H1 (cell line): ENCODE data around the gene EPHB1. TPM values are rescaled to one million over a fixed set of nuclear protein-coding genes. Genes with fewer than 3 reads are reported as not detected.

Experiments
- CTCF ChIA-PET: fragments of 300-600 bp; sonication (Branson Sonifier 250); formaldehyde crosslinking; loops from one replicate; lab custom pipeline; 2021; ENCODE audit not compliant: partially characterized antibody; lab: Charles Lee
- POLR2A ChIA-PET: fragments of 300-600 bp; sonication (Branson Sonifier 250); formaldehyde crosslinking; loops from one replicate; lab custom pipeline; 2021; ENCODE audit warnings: inconsistent platforms; ENCODE audit not compliant: partially characterized antibody; lab: Charles Lee
- DNase-seq, 2 experiments: peaks; one replicate each; pipeline versions ENCODE4 v3.0.0 to v3.0.0-alpha.2; 2010 to 2022; ENCODE audit warnings: low spot score in 2 of 2, low read depth in 1 of 2, mixed read lengths in 1 of 2
- FAIRE-seq: peaks from 2 replicates; lab custom pipeline; 2011; peaks lifted over from hg19 to GRCh38; lab: Jason Lieb, UNC
- H2AFZ ChIP-seq: 2 replicates; pipeline ENCODE4 v1.8.1; 2012; ENCODE audit warnings: low read length, inconsistent platforms
- H2AK5ac ChIP-seq: 2 replicates; pipeline ENCODE4 v1.6.1; 2013; ENCODE audit warnings: low read depth, low read length
- H2BK120ac ChIP-seq: replicated peaks from 2 replicates; pipeline ENCODE3; 2013; ENCODE audit warnings: low read depth, low read length, inconsistent platforms
- H2BK12ac ChIP-seq: 2 replicates; pipeline ENCODE4 v1.6.1; 2013; ENCODE audit warnings: low read depth, low read length
- H2BK15ac ChIP-seq: 2 replicates; pipeline ENCODE4 v1.6.1; 2013; ENCODE audit warnings: low read length
- H2BK20ac ChIP-seq: 2 replicates; pipeline ENCODE4 v1.6.1; 2013; ENCODE audit warnings: low read length
- H2BK5ac ChIP-seq: 2 replicates; pipeline ENCODE4 v1.6.1; 2013; ENCODE audit warnings: low read depth, low read length
- H3K14ac ChIP-seq: 2 replicates; pipeline ENCODE4 v1.6.1; 2013; ENCODE audit warnings: inconsistent platforms; ENCODE audit not compliant: insufficient read length
- H3K18ac ChIP-seq: 2 replicates; pipeline ENCODE4 v1.6.1; 2013; ENCODE audit warnings: low read length; ENCODE audit errors: extremely low read depth
- H3K23ac ChIP-seq: 2 replicates; pipeline ENCODE4 v1.6.1; 2013; ENCODE audit warnings: inconsistent platforms; ENCODE audit not compliant: insufficient read length
- H3K23me2 ChIP-seq: 2 replicates; pipeline ENCODE4 v1.6.1; 2013; ENCODE audit warnings: low read depth, low read length
- H3K27ac ChIP-seq: 2 replicates; pipeline ENCODE4 v1.6.1; 2011; ENCODE audit warnings: low read depth, low read length, inconsistent platforms
- H3K27me3 ChIP-seq, 4 experiments: replicated peaks in 1 of 4; 1 replicate in 1 of 4; 2 replicates in 3 of 4; pipeline versions ENCODE4 v1.6.1 to v1.8.1; 2011 to 2013; ENCODE audit warnings: low read length in 3 of 4, mild to moderate bottlenecking in 3 of 4, inconsistent platforms in 2 of 4, mixed read lengths in 2 of 4, moderate library complexity in 1 of 4; ENCODE audit not compliant: control insufficient read depth in 3 of 4, insufficient read depth in 3 of 4; ENCODE audit errors: extremely low read depth in 1 of 4
- H3K36me3 ChIP-seq, 4 experiments: 2 replicates each; pipeline versions ENCODE4 v1.6.1 to v1.8.1; 2011 to 2013; ENCODE audit warnings: mild to moderate bottlenecking in 4 of 4, low read length in 3 of 4, moderate library complexity in 2 of 4, control low read depth in 1 of 4, inconsistent platforms in 1 of 4; ENCODE audit not compliant: insufficient read depth in 4 of 4, control insufficient read depth in 2 of 4
- H3K4ac ChIP-seq: replicated peaks from 2 replicates; pipeline ENCODE3; 2013; ENCODE audit warnings: low read length, low read depth, mixed read lengths, inconsistent platforms; ENCODE audit not compliant: insufficient read length
- H3K4me1 ChIP-seq, 4 experiments: replicated peaks in 1 of 4; 1 replicate in 1 of 4; 2 replicates in 3 of 4; pipeline versions ENCODE4 v1.6.1 to v1.8.1; 2011 to 2013; ENCODE audit warnings: low read length in 3 of 4, inconsistent platforms in 2 of 4, mixed read lengths in 1 of 4; ENCODE audit not compliant: insufficient read depth in 4 of 4, control insufficient read depth in 3 of 4
- H3K4me2 ChIP-seq, 2 experiments: 2 replicates each; pipeline versions ENCODE4 v1.6.1 to v1.8.1; 2011 to 2013; ENCODE audit warnings: low read depth in 2 of 2, low read length in 2 of 2, control low read depth in 1 of 2, inconsistent platforms in 1 of 2, mild to moderate bottlenecking in 1 of 2; ENCODE audit not compliant: insufficient read depth in 1 of 2
- H3K4me3 ChIP-seq, 4 experiments: fragments of 200-600, 300-600 bp in 1 of 4; sonication (generic), shearing (Covaris generic), sonication (Bioruptor Twin) in 1 of 4; 2 replicates each; pipeline versions ENCODE4 v1.5.1 to v1.8.1; 2011 to 2016; ENCODE audit warnings: low read length in 4 of 4, low read depth in 3 of 4, control low read depth in 2 of 4, inconsistent platforms in 2 of 4, mild to moderate bottlenecking in 2 of 4, mixed read lengths in 1 of 4, moderate library complexity in 1 of 4; ENCODE audit not compliant: insufficient read depth in 2 of 4; ENCODE audit errors: extremely low read depth in 1 of 4
- H3K56ac ChIP-seq: replicated peaks from 2 replicates; pipeline ENCODE3; 2013; ENCODE audit warnings: low read depth, mild to moderate bottlenecking, mixed read lengths, low read length, inconsistent platforms; ENCODE audit not compliant: insufficient read length
- H3K79me1 ChIP-seq: 2 replicates; pipeline ENCODE4 v1.6.1; 2013; ENCODE audit warnings: low read depth, low read length, control low read depth
- H3K79me2 ChIP-seq, 2 experiments: 2 replicates each; pipeline versions ENCODE4 v1.6.1 to v1.8.1; 2012 to 2013; ENCODE audit warnings: low read length in 2 of 2, mild to moderate bottlenecking in 2 of 2, inconsistent platforms in 1 of 2; ENCODE audit not compliant: insufficient read depth in 2 of 2, control insufficient read depth in 1 of 2
- H3K9ac ChIP-seq, 4 experiments: replicated peaks in 1 of 4; 1 replicate in 1 of 4; 2 replicates in 3 of 4; pipeline versions ENCODE4 v1.6.1 to v1.8.1; 2011 to 2013; ENCODE audit warnings: low read depth in 3 of 4, low read length in 3 of 4, control low read depth in 2 of 4, mild to moderate bottlenecking in 2 of 4, moderate library complexity in 2 of 4, inconsistent platforms in 1 of 4; ENCODE audit errors: extremely low read depth in 1 of 4
- H3K9me3 ChIP-seq, 2 experiments: 2 replicates each; pipeline versions ENCODE4 v1.6.1 to v1.8.1; 2012 to 2013; ENCODE audit warnings: mild to moderate bottlenecking in 2 of 2, moderate library complexity in 2 of 2, control low read depth in 1 of 2, inconsistent platforms in 1 of 2, low read depth in 1 of 2, low read length in 1 of 2, mixed read lengths in 1 of 2; ENCODE audit not compliant: insufficient read depth in 2 of 2
- H4K20me1 ChIP-seq, 2 experiments: replicated peaks in 1 of 2; 2 replicates each; pipeline versions ENCODE3 to v1.8.1; 2011 to 2013; ENCODE audit warnings: inconsistent platforms in 2 of 2, low read length in 2 of 2, mild to moderate bottlenecking in 1 of 2; ENCODE audit not compliant: insufficient read depth in 2 of 2, control insufficient read depth in 1 of 2
- H4K5ac ChIP-seq: 2 replicates; pipeline ENCODE4 v1.6.1; 2013; ENCODE audit warnings: low read length, low read depth, mixed read lengths, inconsistent platforms; ENCODE audit not compliant: insufficient read length
- H4K8ac ChIP-seq: 2 replicates; pipeline ENCODE4 v1.8.0; 2013; ENCODE audit warnings: mild to moderate bottlenecking, moderate library complexity, low read length, inconsistent platforms; ENCODE audit not compliant: insufficient read depth; ENCODE audit errors: extremely low read depth
- H4K91ac ChIP-seq: replicated peaks from 2 replicates; pipeline ENCODE3; 2013; ENCODE audit warnings: low read length, mixed read lengths, inconsistent platforms; ENCODE audit not compliant: insufficient read length
- CEBPB ChIP-seq: IDR thresholded peaks from 2 replicates; pipeline ENCODE4 v1.6.1; 2012; ENCODE audit warnings: low read depth, low read length
- CTCF ChIP-seq, 3 experiments: IDR thresholded peaks; 1 replicate in 2 of 3; 2 replicates in 1 of 3; pipeline versions ENCODE4 v1.5.1 to v1.6.1; 2011; ENCODE audit warnings: low read length in 3 of 3, mild to moderate bottlenecking in 3 of 3, inconsistent platforms in 2 of 3, low read depth in 1 of 3, moderate library complexity in 1 of 3; ENCODE audit not compliant: insufficient read depth in 1 of 3; ENCODE audit errors: control extremely low read depth in 1 of 3
- KDM1A ChIP-seq: fragments of 200-600, 300-600 bp; sonication (generic); IDR thresholded peaks from 2 replicates; pipeline ENCODE4 v1.7.1; 2016; ENCODE audit warnings: mild to moderate bottlenecking, low read length, borderline replicate concordance
- NANOG ChIP-seq: IDR thresholded peaks from 2 replicates; pipeline ENCODE4 v1.6.1; 2011; ENCODE audit warnings: low read length, low read depth, mild to moderate bottlenecking, inconsistent platforms; ENCODE audit not compliant: insufficient read depth, poor library complexity, severe bottlenecking
- SP2 ChIP-seq: IDR thresholded peaks from 2 replicates; pipeline ENCODE4 v1.6.1; 2012; ENCODE audit warnings: mild to moderate bottlenecking, low read length, inconsistent platforms
- WGBS, 2 experiments: shearing (Covaris generic) in 1 of 2; methylation state at CpG; one replicate each; pipeline versions ENCODE4 v1.1.6 to v1.1.7; 2013 to 2015; ENCODE audit warnings: low lambda C conversion rate in 2 of 2, mixed read lengths in 2 of 2, inconsistent platforms in 1 of 2, low coverage in 1 of 2, missing lambda C conversion rate in 1 of 2; ENCODE audit not compliant: insufficient replicate concordance in 2 of 2, insufficient coverage in 1 of 2, insufficient read length in 1 of 2; ENCODE audit errors: extremely low coverage in 1 of 2, missing lambda C conversion rate in 1 of 2; 5-methylcytosine and 5-hydroxymethylcytosine counted together
- polyA plus RNA-seq, 7 experiments: library from polyadenylated mRNA; depleted of rRNA in 3 of 7; stranded (reverse) in 5 of 7; unstranded in 2 of 7; fragments of >200 nt in 5 of 7; fragments of 200-250 nt in 2 of 7; gene quantifications; 1 replicate in 5 of 7; 2 replicates in 1 of 7; 4 replicates in 1 of 7; pipeline versions ENCODE4 v1.2.1 to v1.2.3, GENCODE V29; 2011 to 2013; ENCODE audit warnings: missing spikeins in 2 of 7, mixed read lengths in 2 of 7
- total RNA-seq: library from RNA; stranded (reverse); fragmentation: NEBNext Ultra II Directional; extraction: Animal tissue kit (Norgen Biotek cat#: 25700); gene quantifications from 2 replicates; pipeline ENCODE4 v1.2.1, GENCODE V29; 2021

The EPHB1 gene
- total and polyA plus RNA-seq, 2 of the 8 experiments (the other 6 are each of a cell fraction or from before 2014, with no cell fraction given), result 3.5 to 5.9 TPM

GRCh38 chr3:134941820-134942219 is 146.8 kb downstream of the EPHB1 start:
- WGBS, 2 experiments, result 63% methylated on average over 1 of the region's 1 CpG; no CpG with 5 or more reads in 1 of the 2 experiments
- no peaks in the 10 kb centered on the region for H3K79me1 ChIP-seq
- peaks cover 0 to 7% (median 4%) of the 10 kb centered on the region in 4 experiments; a peak in 3 of 7 replicates for H3K27me3 ChIP-seq
- H3K4me1 ChIP-seq, result peaks cover 11 to 18% (median 17%) of the 10 kb centered on the region in 4 experiments
- H2BK15ac ChIP-seq, result no peak overlapping the region
- no peak overlapping the region for H4K8ac ChIP-seq
- H3K27ac ChIP-seq, result no peak overlapping the region
- no peak overlapping the region for H3K18ac ChIP-seq
- DNase-seq (no peak), FAIRE-seq (no peak)
- no peaks in the 10 kb centered on the region; the same call in 1 of the 2 replicates for H3K23me2 ChIP-seq
- no peak overlapping the region for H2AK5ac ChIP-seq
- no peak overlapping the region for H2BK5ac ChIP-seq
- H2AFZ ChIP-seq, result no peak overlapping the region
- no peak overlapping the region for H3K23ac ChIP-seq
- no peaks in the 10 kb centered on the region for H3K36me3 ChIP-seq
- H3K56ac ChIP-seq, result no peak overlapping the region
- H3K4me3 ChIP-seq, result no peak overlapping the region
- POLR2A ChIA-PET, result no interaction called here
- H3K9me3 ChIP-seq, result no peaks in the 10 kb centered on the region
- no peak overlapping the region for H4K91ac ChIP-seq
- no peak overlapping the region for H2BK120ac ChIP-seq
- TF ChIP-seq CTCF (IDR thresholded peaks at IDR 0.05; ENCODE audit: control extremely low read depth in 1 of 3, insufficient read depth in 1 of 3, low read depth in 1 of 3, low read length in 3 of 3), result no peak
- TF ChIP-seq CEBPB, result 0 out of 2 replicates have a peak, but pooled peaks have one; percentile 13
- peak; percentile 39 for TF ChIP-seq NANOG
- TF ChIP-seq KDM1A, result no peak
- TF ChIP-seq SP2, result no peak
- H3K14ac ChIP-seq, result no peak overlapping the region
- no peaks in the 10 kb centered on the region for H4K20me1 ChIP-seq
- no peak overlapping the region for H3K4me2 ChIP-seq
- H3K79me2 ChIP-seq, result no peaks in the 10 kb centered on the region
- no peak overlapping the region for H4K5ac ChIP-seq
- no peak overlapping the region for H2BK12ac ChIP-seq
- H2BK20ac ChIP-seq, result no peak overlapping the region
- no peak overlapping the region for H3K4ac ChIP-seq
- no peak overlapping the region for H3K9ac ChIP-seq
- CTCF ChIA-PET, result interaction anchor here (0.7 to 1.4 kb wide), 2 partner anchors 11 to 148 kb away, joined by 3 read pairs; no protein-coding TSS in a partner anchor
